Gastrocnemius medialis (tissue), 4 donors: ENCODE measurements around the gene DNA2. TPM values are rescaled to one million over a fixed set of nuclear protein-coding genes. Genes with fewer than 3 reads are reported as not detected.
"Not testable (repeated sequence)": the region's sequence is repeated elsewhere in the genome, so short reads cannot be mapped to it uniquely, and the experiment has no call there.

Experiments used
- ATAC-seq, 2 donors: fragments of 150-250 bp; one replicate each; pipeline ENCODE4 v1.9.1; 2016
- DNase-seq, 2 donors: peaks; one replicate each; pipeline ENCODE4 v3.0.0-alpha.2; 2019
- H3K27ac ChIP-seq, 4 donors: fragments of 200-600 bp; sonication (generic); 1 replicate in 1 of 4; 2 replicates in 3 of 4; pipeline ENCODE4 v1.5.1; 2016 to 2018; ENCODE audit warnings: mild to moderate bottlenecking in 2 of 4, moderate library complexity in 1 of 4
- H3K27me3 ChIP-seq, 3 donors: fragments of 200-600 bp; sonication (generic) in 2 of 3; 1 replicate in 1 of 3; 2 replicates in 2 of 3; pipeline versions ENCODE4 v1.5.1 to v1.6.0; 2016 to 2019; ENCODE audit warnings: mild to moderate bottlenecking in 1 of 3, moderate library complexity in 1 of 3
- H3K36me3 ChIP-seq, 2 donors: fragments of 200-600 bp; sonication (generic) in 1 of 2; one replicate each; pipeline ENCODE4 v1.5.1; 2017 to 2018
- H3K4me1 ChIP-seq, 2 donors: fragments of 200-600 bp; sonication (generic) in 1 of 2; one replicate each; pipeline ENCODE4 v1.5.1; 2016 to 2017; ENCODE audit warnings: mild to moderate bottlenecking in 2 of 2
- H3K4me3 ChIP-seq, 4 donors: fragments of 200-600 bp; sonication (generic) in 3 of 4; 1 replicate in 1 of 4; 2 replicates in 3 of 4; pipeline ENCODE4 v1.5.1; 2016 to 2019; ENCODE audit warnings: mild to moderate bottlenecking in 2 of 4
- H3K9me3 ChIP-seq, 3 donors: fragments of 200-600 bp; sonication (generic) in 2 of 3; 1 replicate in 1 of 3; 2 replicates in 2 of 3; pipeline ENCODE4 v1.5.1; 2016 to 2019
- CTCF ChIP-seq, 5 experiments: fragments of 450-650 bp in 3 of 5; fragments of 200-600 bp in 2 of 5; sonication (generic) in 2 of 5; IDR thresholded peaks in 4 of 5; conservative IDR thresholded peaks in 1 of 5; 1 replicate in 4 of 5; 2 replicates in 1 of 5; pipeline ENCODE4 v1.5.1; 2016 to 2019; ENCODE audit warnings: antibody characterized with exemption in 5 of 5, mild to moderate bottlenecking in 3 of 5, moderate library complexity in 3 of 5
- POLR2A ChIP-seq, 2 donors: fragments of 450-650 bp; IDR thresholded peaks; one replicate each; pipeline ENCODE4 v1.6.1; 2017; ENCODE audit warnings: antibody characterized with exemption in 2 of 2, mild to moderate bottlenecking in 2 of 2, moderate library complexity in 2 of 2
- in situ Hi-C, 4 donors: fragments of 200-750 bp; cut with MboI; loops; one replicate each; pipeline versions ENCODE4 v1.15.0 to v1.8.0; 2017; ENCODE audit warnings: low sequenced_read_pairs in 4 of 4
- intact Hi-C: fragments of 100-400 bp; cut with DNase I; formaldehyde crosslinking; loops from one replicate; pipeline ENCODE4 v1.15.1; 2023; ENCODE audit warnings: low total_unique reads
- total RNA-seq, 4 donors: library from RNA; depleted of rRNA; stranded (reverse); fragments of >200 nt; gene quantifications; one replicate each; pipeline versions ENCODE4 v1.1.0 to v1.2.3, GENCODE V29; 2016

The DNA2 gene
- total RNA-seq, 4 donors from 2014 or later: 1.0 to 2.3 (median 1.9) TPM

- Histone ChIP-seq H3K9me3 (no peaks in the 10 kb centered on the region), H3K27me3 (no peaks in the 10 kb centered on the region), H3K4me3 (no peak overlapping the region), H3K36me3 (no peaks in the 10 kb centered on the region), H3K27ac (no peak overlapping the region), H3K4me1 (peaks cover 8 to 13% of the 10 kb centered on the region in 2 donors)
- DNase-seq: no peak
- ATAC-seq: no peak
- TF ChIP-seq CTCF (IDR thresholded peaks at IDR 0.05 in 4 of 5, conservative IDR thresholded peaks at IDR 0.05 in 1 of 5) (no peak), POLR2A (IDR thresholded peaks at IDR 0.05) (no peak)
- intact Hi-C loops (no loop called here), in situ Hi-C loops (no loop called here)
These were observed 2.2 kb upstream of the DNA2 start for GRCh38 chr10:68474021-68474420.

- ATAC-seq (no peak), DNase-seq (no peak)
- no peaks in the 10 kb centered on the region for H3K27me3 ChIP-seq
- H3K9me3 ChIP-seq: no peaks in the 10 kb centered on the region
- no peak for TF ChIP-seq POLR2A (IDR thresholded peaks at IDR 0.05)
- TF ChIP-seq CTCF (IDR thresholded peaks at IDR 0.05 in 4 of 5, conservative IDR thresholded peaks at IDR 0.05 in 1 of 5): no peak
- peaks cover 8 to 13% of the 10 kb centered on the region in 2 donors for H3K4me1 ChIP-seq
- intact Hi-C loops: no loop called here
- in situ Hi-C loops: no loop called here
- peak overlapping the region; percentile 58 to 74 (median 62) for H3K4me3 ChIP-seq
- no peak overlapping the region for H3K27ac ChIP-seq
- no peaks in the 10 kb centered on the region for H3K36me3 ChIP-seq
These were observed 649 bp downstream of the DNA2 start for GRCh38 chr10:68471063-68471585.

GRCh38 chr10:68470300-68470699, 1.5 kb downstream of the DNA2 start:
- in situ Hi-C loops (no loop called here), intact Hi-C loops (no loop called here)
- H3K27me3 ChIP-seq: no peaks in the 10 kb centered on the region
- DNase-seq (no peak), ATAC-seq (no peak)
- peaks cover 8 to 13% of the 10 kb centered on the region in 2 donors for H3K4me1 ChIP-seq
- H3K4me3 ChIP-seq: no peak overlapping the region
- no peak for TF ChIP-seq POLR2A (IDR thresholded peaks at IDR 0.05)
- no peak for TF ChIP-seq CTCF (IDR thresholded peaks at IDR 0.05 in 4 of 5, conservative IDR thresholded peaks at IDR 0.05 in 1 of 5)
- no peak overlapping the region for H3K27ac ChIP-seq
- H3K9me3 ChIP-seq: no peaks in the 10 kb centered on the region
- no peaks in the 10 kb centered on the region for H3K36me3 ChIP-seq

GRCh38 chr10:68469838-68470237, 1.9 kb downstream of the DNA2 start:
- Histone ChIP-seq H3K4me1 (peaks cover 8 to 13% of the 10 kb centered on the region in 2 donors), H3K27ac (no peak overlapping the region), H3K4me3 (no peak overlapping the region), H3K27me3 (no peaks in the 10 kb centered on the region), H3K36me3 (no peaks in the 10 kb centered on the region), H3K9me3 (no peaks in the 10 kb centered on the region)
- in situ Hi-C loops (no loop called here), intact Hi-C loops (no loop called here)
- DNase-seq (no peak), ATAC-seq (no peak)
- no peak for TF ChIP-seq CTCF (IDR thresholded peaks at IDR 0.05 in 4 of 5, conservative IDR thresholded peaks at IDR 0.05 in 1 of 5)
- no peak for TF ChIP-seq POLR2A (IDR thresholded peaks at IDR 0.05)

- H3K4me3 ChIP-seq, H3K4me1 ChIP-seq, H3K36me3 ChIP-seq, ATAC-seq, DNase-seq, intact Hi-C loops, H3K27me3 ChIP-seq, in situ Hi-C loops, H3K9me3 ChIP-seq, H3K27ac ChIP-seq: not testable (repeated sequence)
These were observed 7.0 kb downstream of the DNA2 start for GRCh38 chr10:68464729-68465128.
